Activated CD4-positive, alpha-beta T cell treated with anti-CD3 and anti-CD28 coated beads, Interleukin-2, amount 10 ng/mL, durations not matched to agents 24 days and 14 days (primary cell): ENCODE results near the gene SRP72. TPM values are rescaled to one million over a fixed set of nuclear protein-coding genes. Genes with fewer than 3 reads are reported as not detected.

ENCODE experiments used
- DNase-seq: peaks from one replicate; pipeline ENCODE4 v3.0.0; 2022
- H3K27ac Mint-ChIP-seq: one replicate; pipeline ENCODE4 v1.8.0; 2022; ENCODE audit warnings: mild to moderate bottlenecking, mixed read lengths
- H3K27me3 Mint-ChIP-seq: one replicate; pipeline ENCODE4 v1.8.0; 2022; ENCODE audit warnings: mixed read lengths
- H3K36me3 Mint-ChIP-seq: one replicate; pipeline ENCODE4 v1.8.0; 2022; ENCODE audit warnings: low read depth, mild to moderate bottlenecking, mixed read lengths
- H3K4me1 Mint-ChIP-seq: one replicate; pipeline ENCODE4 v1.8.0; 2021; ENCODE audit warnings: mixed read lengths
- H3K4me3 Mint-ChIP-seq: one replicate; pipeline ENCODE4 v1.8.0; 2022; ENCODE audit warnings: mild to moderate bottlenecking, moderate library complexity, mixed read lengths
- H3K9me3 Mint-ChIP-seq: one replicate; pipeline ENCODE4 v1.8.0; 2021; ENCODE audit warnings: mixed read lengths
- intact Hi-C: fragments of 100-400 bp; cut with micrococcal nuclease; formaldehyde crosslinking; loops from one replicate; pipeline ENCODE4 v1.15.1; 2023
- total RNA-seq: library from RNA; stranded (reverse); gene quantifications from 2 replicates; pipeline ENCODE4 v1.2.3, GENCODE V29; 2022

Gene SRP72, protein sequence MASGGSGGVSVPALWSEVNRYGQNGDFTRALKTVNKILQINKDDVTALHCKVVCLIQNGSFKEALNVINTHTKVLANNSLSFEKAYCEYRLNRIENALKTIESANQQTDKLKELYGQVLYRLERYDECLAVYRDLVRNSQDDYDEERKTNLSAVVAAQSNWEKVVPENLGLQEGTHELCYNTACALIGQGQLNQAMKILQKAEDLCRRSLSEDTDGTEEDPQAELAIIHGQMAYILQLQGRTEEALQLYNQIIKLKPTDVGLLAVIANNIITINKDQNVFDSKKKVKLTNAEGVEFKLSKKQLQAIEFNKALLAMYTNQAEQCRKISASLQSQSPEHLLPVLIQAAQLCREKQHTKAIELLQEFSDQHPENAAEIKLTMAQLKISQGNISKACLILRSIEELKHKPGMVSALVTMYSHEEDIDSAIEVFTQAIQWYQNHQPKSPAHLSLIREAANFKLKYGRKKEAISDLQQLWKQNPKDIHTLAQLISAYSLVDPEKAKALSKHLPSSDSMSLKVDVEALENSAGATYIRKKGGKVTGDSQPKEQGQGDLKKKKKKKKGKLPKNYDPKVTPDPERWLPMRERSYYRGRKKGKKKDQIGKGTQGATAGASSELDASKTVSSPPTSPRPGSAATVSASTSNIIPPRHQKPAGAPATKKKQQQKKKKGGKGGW
- 202 and 209 TPM in 2 replicates for total RNA-seq

DNA sequence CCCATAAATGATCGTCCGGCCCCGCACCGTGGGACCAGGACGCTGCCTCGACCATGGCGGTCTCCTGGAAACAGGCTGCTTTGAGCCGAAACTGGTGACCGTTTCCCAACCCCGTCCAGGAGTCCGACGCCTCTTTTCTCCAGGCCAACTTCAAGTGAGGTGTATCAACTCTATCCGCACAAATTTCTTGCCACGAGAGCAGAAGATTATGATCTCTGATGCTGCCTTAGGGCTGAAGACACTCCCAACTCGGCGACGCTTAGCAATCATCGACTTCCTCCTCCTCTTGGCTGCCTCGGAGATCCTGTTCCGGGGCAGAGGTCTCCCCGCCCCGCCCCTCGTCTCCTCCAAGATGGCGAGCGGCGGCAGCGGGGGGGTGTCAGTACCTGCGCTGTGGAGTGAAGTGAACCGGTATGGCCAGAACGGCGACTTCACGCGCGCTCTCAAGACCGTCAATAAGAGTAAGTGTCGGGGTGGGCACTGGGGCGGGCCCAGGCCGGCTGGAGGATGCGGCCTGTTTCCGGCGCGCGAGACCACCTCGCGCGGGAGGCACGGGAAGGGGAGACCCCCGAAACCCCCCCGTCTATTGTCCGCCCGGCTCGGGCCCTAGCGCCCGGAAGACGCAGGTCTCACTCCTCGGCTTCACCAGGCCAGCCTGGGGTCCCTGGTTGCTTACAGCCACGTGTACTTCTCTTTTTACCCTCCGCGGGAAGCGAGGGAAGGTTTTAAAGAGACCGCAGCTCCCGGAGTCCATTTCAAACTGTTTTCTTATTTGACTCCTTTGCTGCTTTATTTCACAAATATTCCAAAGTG is at the start of gene SRP72:
TSS of gene SRP72 (plus strand) at position 334 of the 813 bp plus-strand sequence. CDS start at position 353, 19 bp downstream.
- Mint-ChIP-seq H3K36me3 (peaks cover 49% of the 10 kb centered on the region), H3K27ac (peak within 1 kb of the TSS; percentile 95), H3K27me3 (no peaks in the 10 kb centered on the region), H3K4me1 (peaks cover 45% of the 10 kb centered on the region), H3K4me3 (peak within 1 kb of the TSS; percentile 94), H3K9me3 (no peaks in the 10 kb centered on the region)
- peak; percentile 97 for DNase-seq
- intact Hi-C loops: loop anchor here (1.0 to 10.0 kb wide), 8 partner anchors 32 to 613 kb away; partner anchors contain the start of genes AASDH, CEP135, NOA1 and PPAT

DNA sequence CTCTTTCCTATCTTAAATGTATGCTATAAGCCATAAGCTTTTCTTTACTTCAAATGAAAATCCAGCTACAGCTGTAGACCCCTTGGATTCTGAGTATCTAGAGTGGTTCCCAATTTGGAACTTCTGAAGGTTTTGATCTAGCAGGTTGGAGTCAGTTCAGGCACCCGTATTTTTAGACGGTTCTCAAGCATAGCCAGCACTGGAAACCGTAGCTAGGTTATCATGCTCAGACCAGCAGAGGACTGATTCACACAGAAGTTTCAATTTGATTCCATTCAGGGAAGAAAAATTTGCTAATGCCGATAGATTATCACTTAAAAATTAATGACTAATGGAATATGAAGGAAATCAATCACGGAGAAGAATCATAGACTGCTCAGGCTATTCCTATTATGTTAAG is 43.2 kb upstream of the SRP72 start:
- no peak for DNase-seq
- Mint-ChIP-seq H3K9me3 (no peaks in the 10 kb centered on the region), H3K27me3 (no peaks in the 10 kb centered on the region), H3K27ac (no peak overlapping the region), H3K4me1 (peaks cover 8% of the 10 kb centered on the region), H3K4me3 (no peak overlapping the region), H3K36me3 (peaks cover 9% of the 10 kb centered on the region)
- intact Hi-C loops: loop anchor here (2.0 kb wide), 1 partner anchor 413 kb away; no protein-coding TSS in a partner anchor

DNA sequence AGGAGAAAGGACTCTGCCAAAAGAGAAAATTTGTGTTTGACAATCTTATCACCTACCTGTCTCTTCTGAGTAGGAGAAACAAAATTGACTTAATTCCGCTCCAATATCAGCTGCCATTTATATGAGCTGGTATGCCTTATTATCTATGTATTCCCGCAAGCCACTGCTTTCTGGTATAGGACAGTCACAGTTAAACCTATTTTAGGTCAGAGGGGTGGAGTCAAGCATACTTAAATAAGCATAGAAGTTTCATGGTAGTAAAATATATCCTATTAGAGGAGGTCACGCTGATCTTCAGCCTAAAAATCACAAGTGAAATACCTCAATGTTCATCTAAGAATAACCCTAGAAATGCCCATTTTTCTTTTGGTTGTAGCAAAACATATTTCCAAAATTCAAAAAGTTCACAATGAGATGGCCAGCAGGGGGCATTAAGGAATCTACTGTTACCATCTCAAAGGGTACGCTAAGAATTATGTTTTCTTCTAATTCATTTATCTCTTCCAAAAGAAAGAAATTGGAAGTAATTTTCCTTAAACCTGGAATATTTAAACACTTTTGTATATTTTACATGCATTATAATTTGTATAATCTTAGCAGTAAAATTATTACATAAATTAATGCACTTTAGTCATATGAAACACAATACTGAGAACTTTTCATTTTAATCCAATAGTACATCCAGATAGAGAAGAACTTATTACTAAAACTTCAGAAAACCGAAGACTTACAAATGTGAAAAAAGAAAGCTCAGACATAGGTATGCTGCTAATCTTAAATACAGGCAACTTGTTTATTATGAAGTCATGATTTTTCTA is 42.5 kb upstream of the SRP72 start:
- H3K36me3 Mint-ChIP-seq: peaks cover 9% of the 10 kb centered on the region
- intact Hi-C loops: loop anchor here (1.0 to 2.0 kb wide), 2 partner anchors 9 to 412 kb away; no protein-coding TSS in a partner anchor
- no peak overlapping the region for H3K4me3 Mint-ChIP-seq
- peaks cover 12% of the 10 kb centered on the region for H3K4me1 Mint-ChIP-seq
- H3K27me3 Mint-ChIP-seq: no peaks in the 10 kb centered on the region
- H3K9me3 Mint-ChIP-seq: no peaks in the 10 kb centered on the region
- no peak overlapping the region for H3K27ac Mint-ChIP-seq
- peak; percentile 81 for DNase-seq

DNA sequence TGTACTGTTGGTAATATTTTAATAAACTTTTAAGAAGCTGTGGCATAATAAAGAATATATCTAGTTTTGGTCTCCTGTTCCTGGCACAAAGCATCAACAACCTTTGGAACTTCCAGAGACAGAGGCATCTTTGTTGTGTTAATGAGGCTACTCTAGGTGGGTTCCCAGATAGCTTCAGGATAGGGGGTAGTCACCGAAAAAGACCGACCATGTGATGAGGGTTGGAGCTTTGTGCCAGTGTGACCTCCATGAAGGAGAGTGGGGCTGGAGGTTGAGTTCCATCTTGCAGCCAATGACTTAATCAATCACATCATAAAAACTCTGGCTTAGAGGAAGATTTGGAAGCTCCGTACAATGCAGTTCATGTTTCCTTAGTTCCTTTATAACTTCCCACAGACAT is 41.9 kb upstream of the SRP72 start:
- Mint-ChIP-seq H3K9me3 (no peaks in the 10 kb centered on the region), H3K4me1 (peaks cover 12% of the 10 kb centered on the region), H3K4me3 (no peak overlapping the region), H3K36me3 (peaks cover 9% of the 10 kb centered on the region), H3K27me3 (no peaks in the 10 kb centered on the region), H3K27ac (no peak overlapping the region)
- intact Hi-C loops: loop anchor here (1.0 to 2.0 kb wide), 2 partner anchors 9 to 411 kb away; no protein-coding TSS in a partner anchor
- DNase-seq: no peak

DNA sequence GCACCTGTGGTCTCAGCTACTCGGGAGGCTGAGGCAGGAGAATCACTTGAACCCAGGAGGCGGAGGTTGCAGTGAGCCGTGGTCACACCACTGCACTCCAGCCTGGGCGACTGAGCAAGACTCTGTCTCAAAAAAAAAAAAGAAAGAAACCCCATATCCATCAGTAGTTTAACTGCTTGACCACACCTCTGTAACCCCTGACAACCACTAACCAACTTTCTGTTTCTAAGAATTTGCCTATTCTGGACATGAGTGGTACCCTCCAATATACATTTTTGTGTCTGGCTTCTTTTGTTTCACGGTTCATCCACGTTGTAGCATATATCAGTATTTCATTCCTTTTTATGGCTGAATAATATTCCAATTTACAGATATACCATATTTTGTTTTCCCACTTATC is 41.1 kb upstream of the SRP72 start:
- H3K4me1 Mint-ChIP-seq: peaks cover 18% of the 10 kb centered on the region
- intact Hi-C loops: no loop called here
- H3K27me3 Mint-ChIP-seq: no peaks in the 10 kb centered on the region
- no peak for DNase-seq
- H3K9me3 Mint-ChIP-seq: no peaks in the 10 kb centered on the region
- peaks cover 10% of the 10 kb centered on the region for H3K36me3 Mint-ChIP-seq
- H3K27ac Mint-ChIP-seq: no peak overlapping the region
- H3K4me3 Mint-ChIP-seq: no peak overlapping the region

DNA sequence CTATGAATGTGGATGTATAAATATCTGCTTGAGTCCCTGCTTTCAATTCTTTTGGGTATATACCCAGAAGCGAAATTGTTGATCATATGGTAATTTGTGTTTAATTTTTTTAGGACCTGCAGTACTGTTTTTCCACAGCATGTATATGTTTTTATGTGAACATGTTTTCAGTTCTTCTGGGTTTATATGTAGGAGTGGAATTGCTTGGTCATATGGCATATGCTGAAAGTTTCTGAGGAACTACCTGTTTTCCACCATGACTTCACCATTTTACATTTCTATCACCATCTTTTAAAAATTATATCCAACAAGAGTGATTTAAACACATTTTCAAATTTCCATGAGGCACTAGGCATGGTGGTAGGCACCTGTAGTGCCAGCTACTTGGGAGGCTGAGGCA is 40.2 kb upstream of the SRP72 start:
- Mint-ChIP-seq H3K27me3 (no peaks in the 10 kb centered on the region), H3K27ac (no peak overlapping the region), H3K4me3 (no peak overlapping the region), H3K4me1 (peaks cover 21% of the 10 kb centered on the region), H3K36me3 (peaks cover 12% of the 10 kb centered on the region), H3K9me3 (no peaks in the 10 kb centered on the region)
- no peak for DNase-seq
- intact Hi-C loops: no loop called here

DNA sequence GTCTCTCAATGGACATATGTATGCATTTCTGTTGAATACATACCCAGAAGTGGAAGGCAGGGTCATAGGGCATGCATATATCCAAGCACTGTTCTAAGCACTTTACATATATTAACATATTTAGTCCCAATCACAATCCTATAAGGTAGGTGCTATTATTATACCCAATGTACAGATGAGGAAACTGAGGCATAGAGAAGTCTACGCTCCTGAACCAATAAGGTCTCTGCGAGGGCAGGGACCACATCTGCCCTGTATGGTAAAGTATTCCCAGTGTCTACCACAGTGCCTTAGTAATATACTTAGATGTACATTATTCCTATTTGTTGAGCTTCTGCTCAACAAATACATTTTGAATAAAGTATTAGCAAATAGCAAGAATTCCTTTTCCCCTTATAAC is 37.2 kb upstream of the SRP72 start:
- Mint-ChIP-seq H3K36me3 (peaks cover 13% of the 10 kb centered on the region), H3K4me3 (no peak overlapping the region), H3K4me1 (peaks cover 31% of the 10 kb centered on the region), H3K27ac (no peak overlapping the region), H3K9me3 (no peaks in the 10 kb centered on the region), H3K27me3 (no peaks in the 10 kb centered on the region)
- intact Hi-C loops: no loop called here
- DNase-seq: no peak

DNA sequence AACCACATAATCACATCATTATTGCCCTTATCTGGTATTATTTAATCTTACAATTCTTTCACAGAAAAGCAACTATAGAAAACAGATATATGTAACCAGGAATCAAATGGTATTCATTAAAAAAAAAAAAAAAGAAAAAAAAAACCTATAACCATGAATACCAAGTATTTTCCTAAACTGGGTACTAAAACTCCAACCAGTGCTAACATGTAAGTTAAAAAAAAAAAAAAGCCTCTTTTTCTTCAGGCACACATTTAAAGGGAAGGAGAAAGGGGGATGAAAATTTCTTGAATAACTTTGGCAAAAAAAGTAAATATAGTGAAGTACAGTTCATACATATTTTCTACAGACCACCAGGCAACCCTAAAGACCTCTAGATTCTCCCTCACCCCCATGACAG is 34.1 kb upstream of the SRP72 start:
- no peak overlapping the region for H3K27ac Mint-ChIP-seq
- DNase-seq: no peak
- peaks cover 16% of the 10 kb centered on the region for H3K36me3 Mint-ChIP-seq
- H3K4me3 Mint-ChIP-seq: peak overlapping the region; percentile 89
- no peaks in the 10 kb centered on the region for H3K9me3 Mint-ChIP-seq
- H3K27me3 Mint-ChIP-seq: no peaks in the 10 kb centered on the region
- H3K4me1 Mint-ChIP-seq: peaks cover 35% of the 10 kb centered on the region
- intact Hi-C loops: no loop called here

DNA sequence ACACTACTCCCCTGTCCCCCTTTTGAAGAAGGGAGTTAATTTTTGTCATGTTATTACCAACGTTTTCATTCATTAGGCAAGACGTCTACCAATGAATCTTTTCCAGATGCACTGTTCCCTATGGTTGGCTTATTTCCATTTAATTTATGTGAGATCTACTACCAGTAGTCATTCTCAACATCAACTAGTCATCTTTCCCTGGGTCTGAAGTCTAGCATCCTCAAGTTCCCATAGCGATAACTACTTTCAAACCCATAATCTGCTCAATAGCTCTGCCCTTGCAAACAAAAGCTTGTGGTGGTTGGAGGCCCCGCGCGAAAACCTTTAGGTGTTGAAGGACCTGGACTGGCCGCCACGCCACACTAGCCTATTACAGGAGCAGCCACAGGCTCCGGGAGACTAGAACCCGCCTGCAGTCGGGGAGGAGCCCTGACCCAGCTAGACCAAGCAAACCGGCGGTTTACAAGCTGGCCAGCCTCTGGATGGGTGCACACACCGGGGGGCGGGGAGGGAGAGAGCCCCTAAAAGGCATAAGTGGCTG is 32.7 kb upstream of the SRP72 start:
- peaks cover 36% of the 10 kb centered on the region for H3K4me1 Mint-ChIP-seq
- H3K9me3 Mint-ChIP-seq: no peaks in the 10 kb centered on the region
- peak; percentile 82 for DNase-seq
- peak overlapping the region; percentile 95 for H3K27ac Mint-ChIP-seq
- no peaks in the 10 kb centered on the region for H3K27me3 Mint-ChIP-seq
- intact Hi-C loops: loop anchor here (1.0 to 5.0 kb wide), 7 partner anchors 9 to 1037 kb away; partner anchors contain the start of genes CEP135, SRP72 and TMEM165
- H3K36me3 Mint-ChIP-seq: peaks cover 20% of the 10 kb centered on the region
- H3K4me3 Mint-ChIP-seq: peak overlapping the region; percentile 89

DNA sequence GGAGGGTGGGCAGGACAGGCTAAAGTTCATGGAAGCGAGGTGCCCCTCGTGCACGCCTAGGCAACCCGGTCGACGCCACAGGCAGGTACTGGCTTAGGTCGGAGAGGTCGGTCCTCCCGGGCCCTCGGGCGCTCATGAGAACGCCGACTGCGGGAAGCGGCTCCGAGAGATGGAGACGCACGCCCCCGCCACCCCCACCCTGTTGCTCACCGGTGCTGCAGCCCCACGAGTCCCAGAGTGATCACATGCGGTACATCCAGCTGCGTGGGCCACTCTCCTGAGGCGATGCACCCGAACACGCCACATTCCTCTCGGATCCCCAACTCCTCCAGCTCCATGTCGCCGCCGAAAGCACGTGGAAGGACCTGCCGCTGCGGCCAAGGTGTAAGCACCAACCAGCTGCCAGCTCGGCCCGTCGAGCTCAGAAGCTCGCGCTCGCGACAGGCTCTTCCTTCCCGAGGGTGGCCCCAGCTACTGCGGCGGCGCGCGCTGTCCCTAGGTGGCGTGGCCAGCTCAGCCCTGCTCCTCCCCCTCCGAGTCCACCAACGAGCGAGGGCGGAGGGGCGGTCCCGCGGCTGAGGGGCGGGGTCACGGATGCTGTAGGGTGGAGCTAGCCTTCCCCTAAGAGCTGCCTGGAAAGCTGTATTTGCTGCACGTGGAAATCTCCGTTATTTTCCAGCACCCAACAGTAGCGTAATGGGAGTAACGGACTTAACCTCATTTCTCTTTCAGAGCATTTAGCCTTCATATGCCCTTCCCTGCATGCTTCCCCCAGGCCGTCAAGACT is 32.1 kb upstream of the SRP72 start, which contains the start of gene PPAT:
TSS of gene PPAT (minus strand) at position 476 of the 787 bp plus-strand sequence. CDS start at position 338, 138 bp downstream.
- Mint-ChIP-seq H3K4me3 (peak within 1 kb of the TSS; percentile 89), H3K36me3 (peaks cover 24% of the 10 kb centered on the region), H3K27ac (peak within 1 kb of the TSS; percentile 95), H3K4me1 (peaks cover 40% of the 10 kb centered on the region), H3K9me3 (no peaks in the 10 kb centered on the region), H3K27me3 (no peaks in the 10 kb centered on the region)
- peak; percentile 100 for DNase-seq
- intact Hi-C loops: loop anchor here (1.0 to 5.0 kb wide), 6 partner anchors 21 to 1038 kb away; partner anchors contain the start of genes CEP135, SRP72 and TMEM165

DNA sequence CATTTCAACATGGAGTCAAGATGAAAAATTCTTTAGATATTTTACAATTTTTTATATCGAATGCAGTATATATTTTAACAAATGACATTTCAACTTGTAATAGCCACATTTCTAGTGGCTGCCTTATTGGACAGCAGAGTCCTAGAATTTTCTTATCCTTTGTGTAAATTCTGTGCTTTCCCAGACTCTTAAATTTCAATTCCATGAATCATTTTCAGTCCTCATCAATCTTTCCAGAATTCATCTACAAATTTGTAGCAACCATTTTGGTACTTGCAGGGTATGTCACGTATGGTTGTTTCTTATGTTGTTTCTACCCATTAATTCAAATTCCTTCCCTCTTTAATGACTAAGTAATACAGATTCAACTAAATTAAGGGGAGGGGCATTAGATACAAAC is 28.7 kb upstream of the SRP72 start:
- Mint-ChIP-seq H3K4me1 (peaks cover 47% of the 10 kb centered on the region), H3K4me3 (peak overlapping the region; percentile 34), H3K27ac (no peak overlapping the region), H3K27me3 (no peaks in the 10 kb centered on the region), H3K9me3 (no peaks in the 10 kb centered on the region), H3K36me3 (peaks cover 46% of the 10 kb centered on the region)
- no peak for DNase-seq
- intact Hi-C loops: loop anchor here (5.0 kb wide), 2 partner anchors 379 to 1041 kb away; partner anchors contain the start of gene TMEM165

DNA sequence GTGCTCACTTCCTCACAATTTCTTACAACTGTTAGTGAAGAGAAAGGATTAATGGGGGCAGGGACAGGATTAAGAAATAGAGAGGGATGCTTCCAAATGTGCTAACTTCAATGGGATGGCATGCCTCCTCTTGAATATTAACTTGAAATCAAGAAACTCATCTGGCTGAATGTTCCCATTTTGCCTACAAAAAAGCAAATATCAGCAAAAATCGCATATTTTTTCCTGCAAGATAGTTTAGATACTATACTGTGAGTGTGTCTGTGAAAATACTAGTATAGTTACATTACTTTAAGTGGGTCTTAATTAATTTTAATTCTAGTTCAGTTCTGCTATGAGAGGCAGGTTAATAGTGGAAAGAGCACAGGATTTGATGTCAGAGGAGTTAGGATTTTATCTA is 26.4 kb upstream of the SRP72 start:
- DNase-seq: no peak
- Mint-ChIP-seq H3K27ac (no peak overlapping the region), H3K27me3 (no peaks in the 10 kb centered on the region), H3K4me3 (peak overlapping the region; percentile 7), H3K4me1 (peaks cover 54% of the 10 kb centered on the region), H3K36me3 (peaks cover 57% of the 10 kb centered on the region), H3K9me3 (no peaks in the 10 kb centered on the region)
- intact Hi-C loops: no loop called here
